Stimulated activated naive CD8-positive, alpha-beta T cell treated with anti-CD3 and anti-CD28 coated beads, Interleukin-15, Interleukin-2, amounts not matched to agents 100 ng/mL and 50 ng/mL, for 24 hours (primary cell): ENCODE results near the gene ZCWPW1.
A peak's percentile ranks its signal among the peaks of the same experiment; 100 is the strongest.

Experiments used
- H3K27ac Mint-ChIP-seq: one replicate; pipeline ENCODE4 v1.8.0; 2021; ENCODE audit warnings: mild to moderate bottlenecking, mixed read lengths
- H3K27me3 Mint-ChIP-seq: one replicate; pipeline ENCODE4 v1.8.0; 2021; ENCODE audit warnings: mixed read lengths
- H3K36me3 Mint-ChIP-seq: one replicate; pipeline ENCODE4 v1.8.0; 2021; ENCODE audit warnings: low read depth, mixed read lengths
- H3K4me1 Mint-ChIP-seq: one replicate; pipeline ENCODE4 v1.8.0; 2021; ENCODE audit warnings: low read depth, mixed read lengths
- H3K4me3 Mint-ChIP-seq: one replicate; pipeline ENCODE4 v1.8.0; 2021; ENCODE audit warnings: mild to moderate bottlenecking, mixed read lengths
- H3K9me3 Mint-ChIP-seq: one replicate; pipeline ENCODE4 v1.8.0; 2021; ENCODE audit warnings: mixed read lengths

ZCWPW1 gene

GRCh38 chr7:100430493-100431285 is 2.2 kb upstream of the ZCWPW1 start:
- H3K36me3 Mint-ChIP-seq, result peaks cover 47% of the 10 kb centered on the region
- H3K27me3 Mint-ChIP-seq, result peaks cover 4% of the 10 kb centered on the region
- H3K4me1 Mint-ChIP-seq, result peaks cover 66% of the 10 kb centered on the region
- H3K9me3 Mint-ChIP-seq, result no peaks in the 10 kb centered on the region
- peak overlapping the region; percentile 89 for H3K4me3 Mint-ChIP-seq
- H3K27ac Mint-ChIP-seq, result peak overlapping the region; percentile 89

GRCh38 chr7:100429637-100430492 is 1.4 kb upstream of the ZCWPW1 start, which contains the start of gene MEPCE:
MEPCE (plus strand) TSS chr7:100429831; CDS start chr7:100430019, 188 bp downstream.
- no peaks in the 10 kb centered on the region for H3K9me3 Mint-ChIP-seq
- peaks cover 4% of the 10 kb centered on the region for H3K27me3 Mint-ChIP-seq
- H3K27ac Mint-ChIP-seq, result peak within 1 kb of the TSS; percentile 98
- H3K36me3 Mint-ChIP-seq, result peaks cover 41% of the 10 kb centered on the region
- H3K4me1 Mint-ChIP-seq, result peaks cover 62% of the 10 kb centered on the region
- peak within 1 kb of the TSS; percentile 93 for H3K4me3 Mint-ChIP-seq

DNA sequence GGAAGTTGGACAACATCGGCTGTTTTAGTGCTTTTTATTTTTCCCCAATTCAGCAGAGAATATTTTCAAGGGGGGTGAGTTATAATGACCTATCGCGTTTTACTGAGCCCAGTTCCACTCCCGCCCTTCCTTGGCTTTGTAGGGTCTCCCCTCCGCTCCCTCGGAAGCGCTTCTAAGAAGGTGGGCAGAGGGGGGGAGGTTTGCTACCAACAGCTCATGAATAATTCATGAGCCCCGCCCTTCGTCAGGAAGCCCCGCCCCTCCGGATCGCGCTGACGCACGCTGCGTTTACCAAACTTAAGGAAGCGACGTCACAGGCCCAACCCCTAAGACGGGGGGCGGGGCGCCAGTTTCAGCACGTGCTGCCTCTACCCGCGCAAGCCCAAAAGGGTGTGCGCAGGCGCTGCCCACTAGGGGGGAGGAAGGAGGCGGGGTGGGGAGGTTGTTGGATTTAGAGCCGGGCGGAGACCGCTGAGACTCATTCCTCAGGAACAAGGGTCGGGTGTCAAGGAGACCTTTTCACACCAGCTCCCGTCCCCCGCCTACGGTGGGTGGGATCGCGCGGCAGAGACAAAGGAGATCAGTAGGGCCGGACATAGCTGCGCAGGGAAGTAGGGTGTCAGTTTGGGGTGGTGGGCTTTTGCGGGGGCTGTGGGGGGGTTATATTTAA is 599 bp upstream of the ZCWPW1 start:
- Mint-ChIP-seq H3K9me3 (no peaks in the 10 kb centered on the region), H3K4me3 (peak overlapping the region; percentile 93), H3K27ac (peak overlapping the region; percentile 98), H3K36me3 (peaks cover 33% of the 10 kb centered on the region), H3K4me1 (peaks cover 54% of the 10 kb centered on the region), H3K27me3 (peaks cover 4% of the 10 kb centered on the region)

DNA sequence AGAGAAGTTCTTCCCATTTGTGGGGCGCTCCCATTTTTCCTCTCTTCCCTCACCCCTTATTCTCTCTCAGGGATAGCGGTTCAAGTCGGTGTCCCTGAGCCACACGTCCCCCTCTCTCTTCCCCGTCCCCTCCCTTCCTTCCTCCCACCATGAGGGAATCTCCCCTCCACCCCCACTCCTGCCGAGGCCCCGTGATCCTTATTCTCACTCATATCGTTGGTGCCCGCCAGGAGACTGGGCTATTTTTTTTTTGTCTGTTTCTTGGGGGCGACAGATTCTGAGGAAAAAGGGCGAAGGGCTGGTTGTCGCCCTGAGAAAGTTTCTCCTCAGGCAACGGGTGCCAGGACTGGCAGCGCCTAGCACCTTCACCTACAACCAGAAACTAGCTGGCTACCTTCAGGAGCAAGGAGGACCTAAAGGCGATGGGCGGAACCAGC is 723 bp downstream of the ZCWPW1 start:
- Mint-ChIP-seq H3K27ac (no peak overlapping the region), H3K9me3 (no peaks in the 10 kb centered on the region), H3K36me3 (peaks cover 20% of the 10 kb centered on the region), H3K4me1 (peaks cover 42% of the 10 kb centered on the region), H3K27me3 (peaks cover 4% of the 10 kb centered on the region), H3K4me3 (no peak overlapping the region)

DNA sequence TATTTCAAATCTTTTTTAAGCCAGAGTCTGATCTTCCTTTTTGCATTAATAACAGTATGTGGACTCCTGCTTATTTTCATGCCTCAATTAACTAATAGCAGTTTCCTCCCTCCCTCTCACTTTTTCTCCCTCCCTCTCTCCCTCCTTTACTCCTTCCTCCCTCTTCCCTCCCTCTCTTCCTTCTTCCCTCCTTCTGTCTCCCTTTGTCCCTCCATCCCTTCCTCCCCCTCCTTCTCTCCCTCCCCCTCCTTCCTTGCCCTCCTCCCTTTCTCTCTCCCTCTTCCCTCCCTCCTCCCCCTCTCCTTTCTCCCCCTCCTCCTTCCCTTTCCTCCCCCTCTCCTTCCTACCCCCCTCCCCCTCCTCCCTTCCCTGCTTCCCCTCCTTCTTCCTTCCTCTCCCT is 2.0 kb downstream of the ZCWPW1 start:
- Mint-ChIP-seq H3K4me1 (peaks cover 29% of the 10 kb centered on the region), H3K27ac (no peak overlapping the region), H3K36me3 (peaks cover 10% of the 10 kb centered on the region), H3K9me3 (no peaks in the 10 kb centered on the region), H3K27me3 (peaks cover 4% of the 10 kb centered on the region), H3K4me3 (no peak overlapping the region)

GRCh38 chr7:100425347-100425746 is 3.2 kb downstream of the ZCWPW1 start:
- Mint-ChIP-seq H3K4me1 (peaks cover 18% of the 10 kb centered on the region), H3K4me3 (no peak overlapping the region), H3K9me3 (no peaks in the 10 kb centered on the region), H3K36me3 (peaks cover 7% of the 10 kb centered on the region), H3K27ac (no peak overlapping the region), H3K27me3 (peaks cover 4% of the 10 kb centered on the region)

GRCh38 chr7:100423315-100423714 is 5.2 kb downstream of the ZCWPW1 start:
- H3K27ac Mint-ChIP-seq, result no peak overlapping the region
- H3K27me3 Mint-ChIP-seq, result no peaks in the 10 kb centered on the region
- no peak overlapping the region for H3K4me3 Mint-ChIP-seq
- H3K9me3 Mint-ChIP-seq, result no peaks in the 10 kb centered on the region
- H3K36me3 Mint-ChIP-seq, result no peaks in the 10 kb centered on the region
- peaks cover 6% of the 10 kb centered on the region for H3K4me1 Mint-ChIP-seq

DNA sequence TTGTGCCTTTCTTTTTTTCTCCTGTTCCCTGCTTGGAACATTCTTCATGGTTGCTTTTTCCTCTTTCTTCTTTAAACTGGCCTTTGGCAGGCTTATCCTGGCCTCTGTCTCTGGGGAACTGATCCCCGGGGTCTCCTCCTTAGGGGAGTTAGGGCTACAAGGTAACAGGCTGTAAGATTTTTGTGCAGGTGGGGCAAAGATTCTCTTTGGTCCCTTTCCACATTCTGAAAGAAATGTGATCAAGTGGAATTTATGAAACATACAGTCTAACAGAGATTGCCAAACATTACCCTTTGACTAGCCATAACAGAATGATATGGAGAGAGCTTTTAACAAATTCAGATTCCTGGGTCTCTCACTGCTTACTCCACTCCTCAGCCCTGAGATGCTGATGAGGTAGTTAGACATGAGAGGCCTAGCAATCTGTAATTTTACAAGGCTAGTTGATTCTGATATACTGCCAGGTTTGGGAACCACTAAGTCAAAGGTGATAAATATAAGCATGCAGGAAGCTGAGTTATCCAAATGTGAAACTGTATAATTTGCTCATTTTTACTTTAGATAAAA is 8.8 kb downstream of the ZCWPW1 start:
- no peak overlapping the region for H3K27ac Mint-ChIP-seq
- no peaks in the 10 kb centered on the region for H3K36me3 Mint-ChIP-seq
- no peaks in the 10 kb centered on the region for H3K27me3 Mint-ChIP-seq
- no peaks in the 10 kb centered on the region for H3K9me3 Mint-ChIP-seq
- H3K4me3 Mint-ChIP-seq, result no peak overlapping the region
- no peaks in the 10 kb centered on the region for H3K4me1 Mint-ChIP-seq

DNA sequence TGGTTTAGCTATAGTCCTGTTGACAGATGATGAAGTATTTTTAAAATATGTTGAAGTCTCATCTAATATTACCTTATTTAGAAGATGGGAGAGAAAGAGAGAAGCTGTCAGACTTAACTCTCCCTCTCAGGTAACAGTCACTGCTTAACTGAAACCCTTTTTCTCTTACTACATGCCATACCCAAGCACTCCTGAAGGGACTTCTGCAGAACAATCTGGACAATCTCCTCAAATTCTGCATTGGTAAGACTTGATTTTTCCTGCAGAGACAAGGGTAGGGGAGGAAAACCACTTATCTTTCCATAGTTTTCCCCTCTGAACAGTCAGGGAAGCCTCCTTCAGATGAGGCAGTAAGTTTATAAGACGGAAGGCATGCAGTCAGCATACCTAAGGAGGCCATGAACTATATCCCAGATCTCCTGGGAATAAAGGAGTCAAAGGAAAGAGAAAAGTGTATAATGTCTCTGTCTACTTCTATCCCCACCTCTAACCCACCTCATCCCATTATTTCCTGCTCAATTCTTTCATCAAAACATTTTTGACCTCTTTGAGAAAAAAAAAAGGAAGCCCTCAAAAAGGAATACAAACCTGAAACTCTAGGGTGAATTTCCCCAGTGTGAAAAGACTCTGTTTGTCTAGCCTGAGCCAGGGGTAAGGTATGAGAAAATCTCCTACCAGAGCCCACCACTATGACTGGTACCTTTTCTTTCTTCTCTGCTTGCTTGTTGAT is 9.4 kb downstream of the ZCWPW1 start:
- Mint-ChIP-seq H3K27ac (no peak overlapping the region), H3K36me3 (no peaks in the 10 kb centered on the region), H3K27me3 (no peaks in the 10 kb centered on the region)

GRCh38 chr7:100415448-100415847 is 13.1 kb downstream of the ZCWPW1 start:
- H3K27ac Mint-ChIP-seq, result no peak overlapping the region
- peaks cover 5% of the 10 kb centered on the region for H3K4me1 Mint-ChIP-seq
- no peaks in the 10 kb centered on the region for H3K9me3 Mint-ChIP-seq
- H3K27me3 Mint-ChIP-seq, result no peaks in the 10 kb centered on the region
- H3K4me3 Mint-ChIP-seq, result no peak overlapping the region
- no peaks in the 10 kb centered on the region for H3K36me3 Mint-ChIP-seq

More for the DNA sequence above, 9.4 kb downstream of the ZCWPW1 start:
- Mint-ChIP-seq H3K9me3 (no peaks in the 10 kb centered on the region), H3K4me1 (no peaks in the 10 kb centered on the region), H3K4me3 (no peak overlapping the region)

DNA sequence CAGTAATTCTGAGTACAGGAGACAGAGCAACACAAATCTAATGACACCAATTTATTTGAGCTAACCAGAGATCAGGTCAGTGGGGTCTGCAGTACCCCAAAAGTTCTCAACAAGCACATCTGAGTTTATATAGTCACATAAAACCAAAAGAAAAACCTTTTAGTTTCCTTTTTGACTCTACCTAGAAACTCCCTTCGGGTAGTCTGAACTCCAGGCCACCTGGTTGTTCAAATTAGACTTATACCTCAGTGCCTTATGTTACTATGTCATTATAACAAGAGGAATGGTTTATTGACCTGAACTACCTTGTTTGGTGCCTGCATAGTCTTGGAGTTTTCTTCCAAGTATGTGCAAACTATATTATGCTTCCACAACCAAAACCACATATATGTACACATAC is 14.6 kb downstream of the ZCWPW1 start:
- H3K27me3 Mint-ChIP-seq, result no peaks in the 10 kb centered on the region
- no peaks in the 10 kb centered on the region for H3K36me3 Mint-ChIP-seq
- no peak overlapping the region for H3K4me3 Mint-ChIP-seq
- no peak overlapping the region for H3K27ac Mint-ChIP-seq
- no peaks in the 10 kb centered on the region for H3K9me3 Mint-ChIP-seq
- peaks cover 5% of the 10 kb centered on the region for H3K4me1 Mint-ChIP-seq

- H3K4me3 Mint-ChIP-seq, result peak overlapping the region; percentile 5
- no peaks in the 10 kb centered on the region for H3K36me3 Mint-ChIP-seq
- H3K27me3 Mint-ChIP-seq, result no peaks in the 10 kb centered on the region
- H3K27ac Mint-ChIP-seq, result peak overlapping the region; percentile 18
- peaks cover 5% of the 10 kb centered on the region for H3K4me1 Mint-ChIP-seq
- no peaks in the 10 kb centered on the region for H3K9me3 Mint-ChIP-seq
Observed at GRCh38 chr7:100413346-100413745, 15.2 kb downstream of the ZCWPW1 start.

- Mint-ChIP-seq H3K27ac (no peak overlapping the region), H3K27me3 (no peaks in the 10 kb centered on the region), H3K9me3 (no peaks in the 10 kb centered on the region), H3K4me3 (no peak overlapping the region), H3K4me1 (peaks cover 8% of the 10 kb centered on the region), H3K36me3 (no peaks in the 10 kb centered on the region)
Observed at GRCh38 chr7:100411101-100411500, 17.4 kb downstream of the ZCWPW1 start.
